ENCODE measurements around the gene SMIM43.

The SMIM43 gene

DNA sequence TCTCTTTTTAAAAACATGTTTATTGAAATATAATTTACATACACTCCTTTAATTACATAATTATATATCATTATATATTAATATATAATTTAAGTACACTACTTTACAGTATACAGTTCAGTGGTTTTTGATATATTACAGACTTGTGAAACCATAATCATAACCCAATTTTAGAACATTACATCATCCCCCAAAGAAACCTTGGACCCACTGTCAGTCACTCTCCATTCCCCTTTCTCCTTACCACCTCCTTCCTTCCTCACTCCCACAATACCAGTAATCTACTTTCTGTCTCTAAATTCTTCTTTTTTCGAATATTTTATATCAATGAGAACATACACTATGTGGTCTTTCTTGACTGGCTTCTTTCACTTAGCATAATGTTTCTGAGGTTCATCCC is 18.2 kb upstream of the SMIM43 start:
- ChIA-PET POLR2A (no interaction called here), CTCF (no interaction called here)
- TF ChIP-seq FOXK2 (IDR thresholded peaks at IDR 0.05) (no peak), HDGF (IDR thresholded peaks at IDR 0.05; ENCODE audit: borderline replicate concordance) (no peak), LEF1 (IDR thresholded peaks at IDR 0.05; ENCODE audit: borderline replicate concordance) (no peak), SP1 (IDR thresholded peaks at IDR 0.05) (no peak), CTBP1 (IDR thresholded peaks at IDR 0.05; ENCODE audit: borderline replicate concordance) (no peak), BHLHE40 (IDR thresholded peaks at IDR 0.05; ENCODE audit: borderline replicate concordance) (no peak), FOXA1 (IDR thresholded peaks at IDR 0.05) (no peak), SUZ12 (IDR thresholded peaks at IDR 0.05) (no peak), NFRKB (IDR thresholded peaks at IDR 0.05) (no peak), FOXM1 (IDR thresholded peaks at IDR 0.05; ENCODE audit: borderline replicate concordance) (no peak), ELF4 (IDR thresholded peaks at IDR 0.05) (no peak)
- no peak for DNase-seq (ENCODE audit: extremely low spot score)

DNA sequence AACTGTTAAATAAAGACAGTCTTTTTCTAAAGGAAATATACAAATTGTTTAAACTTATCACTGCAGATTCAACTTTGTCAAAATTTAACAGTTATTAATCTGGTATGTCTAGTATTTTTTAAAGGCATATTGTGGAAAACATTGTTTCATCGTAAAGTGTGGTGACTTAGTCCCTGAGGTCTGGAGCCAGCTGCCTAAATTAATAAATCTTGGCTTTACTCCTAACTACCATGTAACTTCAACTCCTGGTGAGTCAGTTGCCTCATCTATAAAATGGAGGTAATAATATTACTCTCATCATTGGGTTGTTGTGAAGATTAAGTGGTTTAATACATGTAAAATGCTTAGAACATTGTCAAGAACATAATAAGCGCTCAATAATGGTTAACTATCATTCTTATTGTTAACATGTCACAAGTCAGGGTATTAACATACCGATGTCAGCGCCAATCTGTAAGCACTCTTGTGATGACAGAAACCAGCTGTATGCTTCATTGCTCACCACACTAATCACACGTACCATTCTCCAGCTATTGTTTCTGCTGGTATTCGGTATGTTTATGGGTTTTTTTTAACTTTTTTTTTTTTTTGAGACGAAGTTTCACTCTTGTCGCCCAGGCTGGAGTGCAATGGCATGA is 14.1 kb upstream of the SMIM43 start:
- CTCF ChIA-PET = interaction anchor here (0.6 kb wide), 1 partner anchor 1211 kb away, joined by 7 read pairs; no protein-coding TSS in a partner anchor
- POLR2A ChIA-PET = no interaction called here
- no peak for DNase-seq (ENCODE audit: extremely low spot score)
- no peak for TF ChIP-seq HDGF (IDR thresholded peaks at IDR 0.05; ENCODE audit: borderline replicate concordance)
- TF ChIP-seq FOXK2 (IDR thresholded peaks at IDR 0.05) = no peak
- no peak for TF ChIP-seq LEF1 (IDR thresholded peaks at IDR 0.05; ENCODE audit: borderline replicate concordance)
- TF ChIP-seq TARDBP (IDR thresholded peaks at IDR 0.05) = no peak
- no peak for TF ChIP-seq FOXM1 (IDR thresholded peaks at IDR 0.05; ENCODE audit: borderline replicate concordance)
- no peak for TF ChIP-seq NFRKB (IDR thresholded peaks at IDR 0.05)
- no peak for TF ChIP-seq SUZ12 (IDR thresholded peaks at IDR 0.05)
- TF ChIP-seq ZNF384 (IDR thresholded peaks at IDR 0.05) = no peak
- TF ChIP-seq CTBP1 (IDR thresholded peaks at IDR 0.05; ENCODE audit: borderline replicate concordance) = no peak
- no peak for TF ChIP-seq FOXA1 (IDR thresholded peaks at IDR 0.05)
- TF ChIP-seq ARNT (IDR thresholded peaks at IDR 0.05) = no peak
- no peak for TF ChIP-seq SP1 (IDR thresholded peaks at IDR 0.05)
- TF ChIP-seq, protein P1, sequence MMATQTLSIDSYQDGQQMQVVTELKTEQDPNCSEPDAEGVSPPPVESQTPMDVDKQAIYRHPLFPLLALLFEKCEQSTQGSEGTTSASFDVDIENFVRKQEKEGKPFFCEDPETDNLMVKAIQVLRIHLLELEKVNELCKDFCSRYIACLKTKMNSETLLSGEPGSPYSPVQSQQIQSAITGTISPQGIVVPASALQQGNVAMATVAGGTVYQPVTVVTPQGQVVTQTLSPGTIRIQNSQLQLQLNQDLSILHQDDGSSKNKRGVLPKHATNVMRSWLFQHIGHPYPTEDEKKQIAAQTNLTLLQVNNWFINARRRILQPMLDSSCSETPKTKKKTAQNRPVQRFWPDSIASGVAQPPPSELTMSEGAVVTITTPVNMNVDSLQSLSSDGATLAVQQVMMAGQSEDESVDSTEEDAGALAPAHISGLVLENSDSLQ (IDR thresholded peaks at IDR 0.05) = no peak
- TF ChIP-seq ELF4 (IDR thresholded peaks at IDR 0.05) = no peak
- TF ChIP-seq L3MBTL2 (conservative IDR thresholded peaks at IDR 0.05) = no peak
- TF ChIP-seq BHLHE40 (IDR thresholded peaks at IDR 0.05; ENCODE audit: borderline replicate concordance) = no peak

DNA sequence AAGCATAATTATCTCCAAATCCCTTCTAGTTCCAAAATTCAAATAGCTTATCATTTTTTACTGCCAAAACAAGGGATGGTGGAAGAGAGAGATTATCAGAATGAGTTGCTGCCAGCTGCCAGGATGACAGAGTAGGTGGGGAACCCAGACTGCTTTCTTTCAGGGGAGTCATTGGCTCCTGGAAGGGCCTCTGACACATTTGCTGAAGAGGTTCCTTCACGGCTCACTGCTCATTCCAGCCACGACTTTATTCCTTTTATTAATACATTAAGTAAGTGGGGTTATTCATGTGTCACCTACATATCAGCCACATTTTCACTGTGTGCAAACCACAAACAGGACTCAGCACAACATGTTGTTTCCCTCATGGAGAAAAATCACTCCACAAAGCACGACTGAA is 12.7 kb upstream of the SMIM43 start:
- ChIA-PET CTCF (interaction anchor here (1.1 kb wide), 1 partner anchor 13 kb away, joined by 3 read pairs; no protein-coding TSS in a partner anchor), POLR2A (no interaction called here)
- TF ChIP-seq ELF4 (IDR thresholded peaks at IDR 0.05) (no peak), NFRKB (IDR thresholded peaks at IDR 0.05) (no peak), L3MBTL2 (conservative IDR thresholded peaks at IDR 0.05) (no peak; the same call in 1 of the 2 replicates), HDGF (IDR thresholded peaks at IDR 0.05; ENCODE audit: borderline replicate concordance) (no peak), FOXA1 (IDR thresholded peaks at IDR 0.05) (no peak), LEF1 (IDR thresholded peaks at IDR 0.05; ENCODE audit: borderline replicate concordance) (no peak), FOXM1 (IDR thresholded peaks at IDR 0.05; ENCODE audit: borderline replicate concordance) (no peak), ARNT (IDR thresholded peaks at IDR 0.05) (no peak), SUZ12 (IDR thresholded peaks at IDR 0.05) (no peak), CTBP1 (IDR thresholded peaks at IDR 0.05; ENCODE audit: borderline replicate concordance) (no peak), BHLHE40 (IDR thresholded peaks at IDR 0.05; ENCODE audit: borderline replicate concordance) (no peak)
- TF ChIP-seq, protein P1 (IDR thresholded peaks at IDR 0.05) = no peak
- no peak for DNase-seq (ENCODE audit: extremely low spot score)

DNA sequence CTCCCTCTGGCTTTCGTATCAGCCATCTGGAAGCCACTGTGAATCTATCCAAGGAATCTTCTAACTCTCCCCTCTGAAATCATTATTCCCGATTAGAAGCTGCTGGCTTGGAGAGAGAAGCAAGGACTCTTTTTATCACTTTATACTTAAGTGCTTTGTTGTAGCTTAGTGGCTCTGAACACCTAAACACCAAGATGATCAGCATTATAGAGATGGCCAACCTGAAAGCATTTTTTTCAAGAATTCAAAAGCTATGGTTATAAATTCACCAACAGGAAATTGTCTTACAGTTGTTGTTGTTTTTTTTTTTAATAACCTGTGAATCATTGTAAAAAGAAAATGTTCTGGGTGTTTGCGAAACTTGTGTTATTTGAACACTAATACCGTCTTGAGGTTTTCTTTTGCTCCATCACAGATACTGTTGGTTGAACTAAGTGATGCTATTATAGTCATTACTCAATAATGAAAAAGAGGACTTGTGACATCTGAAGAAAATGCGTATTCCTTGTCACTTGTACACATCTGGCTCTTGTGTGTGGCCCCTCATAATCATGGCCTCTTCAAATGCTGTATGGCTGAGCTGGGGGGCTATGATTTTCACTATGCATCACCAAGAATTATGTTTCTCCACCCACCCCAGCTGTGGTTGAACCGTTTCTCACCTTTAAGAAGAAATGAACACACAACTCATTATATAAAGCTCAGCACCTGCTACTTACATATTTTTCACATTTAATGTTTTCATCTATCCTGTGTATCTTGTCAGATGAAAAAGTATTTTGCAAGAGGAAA is 11.8 kb upstream of the SMIM43 start:
- CTCF ChIA-PET = no interaction called here
- no peak for DNase-seq (ENCODE audit: extremely low spot score)
- TF ChIP-seq, protein P1 (IDR thresholded peaks at IDR 0.05) = no peak
- TF ChIP-seq FOXK2 (IDR thresholded peaks at IDR 0.05) = no peak
- no peak for TF ChIP-seq HDGF (IDR thresholded peaks at IDR 0.05; ENCODE audit: borderline replicate concordance)
- no peak for TF ChIP-seq FOXM1 (IDR thresholded peaks at IDR 0.05; ENCODE audit: borderline replicate concordance)
- no peak for TF ChIP-seq ELF4 (IDR thresholded peaks at IDR 0.05)
- no peak for TF ChIP-seq ARNT (IDR thresholded peaks at IDR 0.05)
- TF ChIP-seq CTBP1 (IDR thresholded peaks at IDR 0.05; ENCODE audit: borderline replicate concordance) = no peak
- TF ChIP-seq SP1 (IDR thresholded peaks at IDR 0.05) = no peak
- no peak for TF ChIP-seq BHLHE40 (IDR thresholded peaks at IDR 0.05; ENCODE audit: borderline replicate concordance)
- TF ChIP-seq SUZ12 (IDR thresholded peaks at IDR 0.05) = no peak
- TF ChIP-seq NFRKB (IDR thresholded peaks at IDR 0.05) = no peak
- TF ChIP-seq TARDBP (IDR thresholded peaks at IDR 0.05) = no peak
- TF ChIP-seq L3MBTL2 (conservative IDR thresholded peaks at IDR 0.05) = no peak
- no peak for TF ChIP-seq FOXA1 (IDR thresholded peaks at IDR 0.05)
- no peak for TF ChIP-seq LEF1 (IDR thresholded peaks at IDR 0.05; ENCODE audit: borderline replicate concordance)
- TF ChIP-seq ZNF384 (IDR thresholded peaks at IDR 0.05) = no peak
- POLR2A ChIA-PET = no interaction called here

DNA sequence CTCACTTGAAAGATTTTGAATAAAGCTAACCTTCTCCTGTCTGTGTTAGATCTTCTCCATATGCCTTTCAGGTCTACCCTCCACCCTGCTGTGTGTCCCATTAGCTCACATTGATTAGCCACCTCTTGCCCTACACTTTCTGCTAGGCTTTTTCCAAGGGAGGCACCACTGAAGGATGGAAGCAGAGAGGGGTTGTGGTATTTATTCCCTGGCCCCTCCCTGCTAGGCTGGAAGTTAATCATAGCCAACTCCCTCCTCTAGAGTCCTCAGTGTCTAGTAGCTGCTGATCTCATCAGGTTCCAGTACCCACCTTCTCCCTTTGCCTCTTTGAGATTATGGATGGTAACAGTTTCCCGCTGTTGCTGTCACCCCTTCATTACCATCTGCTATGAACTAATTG is 8.9 kb upstream of the SMIM43 start:
- CTCF ChIA-PET = no interaction called here
- TF ChIP-seq FOXK2 (IDR thresholded peaks at IDR 0.05) = no peak
- no peak for TF ChIP-seq NFRKB (IDR thresholded peaks at IDR 0.05)
- TF ChIP-seq SP1 (IDR thresholded peaks at IDR 0.05) = no peak
- no peak for TF ChIP-seq HDGF (IDR thresholded peaks at IDR 0.05; ENCODE audit: borderline replicate concordance)
- no peak for TF ChIP-seq BHLHE40 (IDR thresholded peaks at IDR 0.05; ENCODE audit: borderline replicate concordance)
- TF ChIP-seq, protein P1 (IDR thresholded peaks at IDR 0.05) = no peak
- TF ChIP-seq SUZ12 (IDR thresholded peaks at IDR 0.05) = no peak
- no peak for TF ChIP-seq TARDBP (IDR thresholded peaks at IDR 0.05)
- no peak for TF ChIP-seq ZNF384 (IDR thresholded peaks at IDR 0.05)
- TF ChIP-seq ARNT (IDR thresholded peaks at IDR 0.05) = no peak
- no peak for TF ChIP-seq ELF4 (IDR thresholded peaks at IDR 0.05)
- TF ChIP-seq LEF1 (IDR thresholded peaks at IDR 0.05; ENCODE audit: borderline replicate concordance) = no peak
- TF ChIP-seq FOXA1 (IDR thresholded peaks at IDR 0.05) = no peak
- no peak for TF ChIP-seq L3MBTL2 (conservative IDR thresholded peaks at IDR 0.05)
- TF ChIP-seq FOXM1 (IDR thresholded peaks at IDR 0.05; ENCODE audit: borderline replicate concordance) = no peak
- TF ChIP-seq CTBP1 (IDR thresholded peaks at IDR 0.05; ENCODE audit: borderline replicate concordance) = no peak
- POLR2A ChIA-PET = no interaction called here
- DNase-seq (ENCODE audit: extremely low spot score) = no peak

Data from HEK293T (cell line).